SKM-1 (cell line): Measurements from ENCODE around the gene STK32C.

Source experiments
- DNase-seq: peaks from one replicate; lab custom pipeline; 2025; ENCODE audit not compliant: unreplicated experiment; lab: John Stamatoyannopoulos, UW

The STK32C gene

DNA sequence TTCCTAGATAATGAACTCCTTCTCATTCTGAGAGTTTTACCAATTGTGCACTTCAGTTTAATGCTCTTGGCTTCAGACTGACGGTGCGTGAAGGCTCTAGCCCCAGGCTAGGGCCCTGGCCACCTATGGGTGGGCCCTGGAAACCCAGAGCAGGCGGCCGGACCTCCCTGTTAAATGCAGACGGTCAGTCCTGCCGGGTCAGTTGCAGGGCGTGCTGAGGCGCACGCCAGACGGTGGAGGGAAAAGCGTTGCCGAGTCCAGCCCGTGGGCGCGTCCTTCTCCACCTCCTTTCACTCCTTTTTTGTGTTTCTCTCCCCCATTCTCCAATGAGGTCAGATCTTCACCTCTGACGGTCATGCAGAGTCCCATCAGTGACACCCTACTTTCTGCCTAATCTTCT lies 118.7 kb downstream of the STK32C start:
- no peak for DNase-seq

DNA sequence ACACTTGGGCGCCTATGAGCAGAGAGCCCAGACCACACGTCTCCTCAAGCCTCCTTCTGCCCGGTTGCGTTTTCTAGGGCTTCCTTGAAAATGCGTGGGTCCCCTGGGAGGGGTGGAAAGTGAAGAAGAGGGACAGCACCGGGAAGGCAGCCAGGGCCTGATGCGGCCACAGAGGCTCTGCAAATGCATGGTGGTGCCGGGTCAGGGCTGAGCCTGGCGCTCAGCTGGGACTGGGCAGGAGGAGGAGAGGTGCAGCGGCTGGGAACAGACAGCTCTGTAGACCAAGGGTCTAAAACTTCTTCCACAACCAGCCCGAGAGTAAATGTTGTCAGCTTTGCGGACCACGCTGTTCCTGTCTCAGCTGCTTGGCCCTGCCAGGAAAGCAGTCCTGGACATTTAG lies 119.4 kb downstream of the STK32C start:
- DNase-seq, result no peak

DNA sequence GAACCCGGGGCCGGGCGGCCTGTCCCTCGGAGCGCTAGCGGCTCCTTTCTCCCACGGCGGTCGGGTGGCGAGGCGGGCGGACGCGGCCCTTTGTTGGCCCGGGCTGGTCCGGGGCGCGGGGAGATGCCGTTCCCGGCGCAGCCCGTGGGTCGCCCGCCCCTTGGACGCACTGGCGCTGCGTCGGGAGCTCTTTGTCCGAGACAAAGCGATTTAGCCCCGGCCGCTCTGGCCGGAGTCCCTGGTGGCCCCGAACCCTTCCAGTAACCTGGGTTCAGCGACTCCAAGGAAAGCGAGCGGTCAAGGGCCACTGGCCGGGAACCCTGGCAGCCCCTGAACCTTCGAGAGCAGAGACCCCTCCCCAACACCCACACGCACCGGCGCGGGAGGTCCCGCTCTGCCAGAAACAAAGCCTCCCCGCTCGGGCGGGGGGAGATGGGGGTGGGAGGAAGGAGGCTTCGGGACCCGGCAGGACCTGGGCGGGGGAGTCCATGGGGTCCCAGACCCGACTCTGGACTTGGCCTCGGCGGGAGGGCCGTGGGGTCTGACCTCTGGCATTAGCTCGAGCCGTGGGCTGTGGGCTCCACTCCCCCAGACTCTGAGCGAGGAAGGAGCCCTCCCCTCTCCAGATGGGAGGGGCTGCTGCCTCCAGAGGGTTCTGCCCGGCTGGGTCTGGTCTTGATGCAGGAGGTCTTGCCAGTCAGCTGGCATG lies 120.2 kb downstream of the STK32C start:
- no peak for DNase-seq

DNA sequence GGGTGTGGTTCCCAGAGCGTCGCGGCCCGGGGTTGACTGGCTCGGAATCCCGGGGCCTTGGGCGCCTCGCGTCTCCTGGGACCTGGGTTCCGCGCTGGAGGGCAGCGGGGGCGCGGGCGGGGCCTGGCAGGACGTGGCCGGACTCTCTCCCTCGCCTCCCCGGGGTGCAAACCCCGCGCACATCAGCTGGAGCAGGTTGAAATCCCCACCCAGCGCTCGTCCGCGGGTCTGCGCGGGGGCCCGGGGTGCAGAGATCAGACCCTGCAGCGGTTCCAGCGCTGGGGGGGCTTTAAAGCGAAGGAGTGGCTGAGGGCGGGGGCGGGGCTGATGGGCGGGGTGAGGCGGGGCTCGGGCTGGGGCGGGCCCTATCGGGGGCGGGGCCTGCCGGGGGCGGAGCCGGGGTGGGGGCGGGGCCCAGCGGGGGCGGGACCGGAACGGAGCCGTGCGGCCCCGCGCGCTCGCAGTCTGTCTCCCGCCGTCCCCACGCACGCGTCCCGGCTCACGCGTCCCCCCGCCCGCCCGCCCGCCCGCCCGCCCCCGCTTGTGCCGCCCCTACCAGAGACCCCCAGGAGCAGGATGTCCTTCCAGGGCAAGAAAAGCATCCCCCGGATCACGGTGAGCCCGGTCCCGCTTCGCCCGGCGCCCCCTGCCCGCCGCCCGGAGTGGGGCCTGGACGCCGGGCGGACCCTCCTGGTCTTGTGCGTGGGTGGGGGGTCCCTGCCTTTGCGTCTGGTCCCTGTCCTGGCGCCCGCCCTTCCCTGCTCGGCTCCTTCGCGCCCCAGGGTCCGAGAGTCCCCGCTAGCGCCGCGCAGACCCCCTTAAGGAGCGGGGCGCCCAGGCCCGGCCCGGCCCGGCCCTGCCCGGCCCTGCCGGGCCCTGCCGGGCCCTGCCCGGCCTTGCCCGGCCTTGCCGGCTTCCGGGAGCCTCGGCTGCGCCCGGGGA lies 121.0 kb downstream of the STK32C start, which contains the start of gene DPYSL4:
Gene DPYSL4 (plus strand): TSS at position 461 of the 942 bp plus-strand sequence. CDS start 116 bp downstream, at position 577.
- no peak for DNase-seq

DNA sequence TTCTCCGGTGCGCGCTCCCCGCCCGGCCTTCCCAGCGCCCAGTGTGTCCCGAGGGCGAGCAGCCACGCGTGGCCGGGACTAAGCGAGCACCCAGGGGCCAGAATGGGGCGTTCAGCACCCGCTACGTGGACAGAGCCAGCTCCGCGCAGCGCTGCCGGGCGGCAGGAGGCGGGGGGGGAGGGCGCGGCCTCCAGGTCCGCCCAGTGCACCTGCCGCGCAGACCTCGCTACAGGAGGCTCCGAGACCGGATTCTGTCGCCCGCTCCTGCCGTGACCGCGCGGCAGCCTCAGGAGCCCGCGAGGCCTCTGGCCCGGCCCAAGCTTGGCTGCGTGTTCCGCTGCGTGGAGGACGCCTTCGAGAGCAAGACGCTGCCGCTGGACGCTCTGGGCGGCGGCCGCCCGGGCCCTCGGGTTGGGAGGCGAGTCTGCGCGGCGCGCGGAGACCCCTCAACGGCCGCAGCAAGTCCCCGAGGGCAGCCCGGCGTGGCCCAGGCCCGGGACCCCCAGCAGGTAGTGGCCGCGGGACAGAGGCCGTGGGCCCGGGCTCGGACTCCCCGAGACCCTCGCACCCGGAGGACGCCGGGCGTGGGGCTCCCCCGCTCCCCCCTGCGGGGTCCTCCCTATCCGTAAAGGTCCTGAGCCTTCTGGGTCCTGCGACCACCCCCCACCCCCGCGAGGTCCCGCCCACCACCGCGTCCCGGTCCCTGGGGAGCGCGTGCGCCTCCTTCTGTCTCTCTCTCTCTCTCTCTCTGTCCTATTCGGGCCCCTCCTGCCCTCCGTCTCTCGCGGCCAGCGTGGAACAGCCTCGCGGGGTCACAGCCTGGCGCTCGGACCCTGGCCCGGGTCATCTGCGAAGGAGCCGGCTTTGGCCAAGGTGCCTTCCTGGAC lies 121.9 kb downstream of the STK32C start:
- DNase-seq, result no peak

DNA sequence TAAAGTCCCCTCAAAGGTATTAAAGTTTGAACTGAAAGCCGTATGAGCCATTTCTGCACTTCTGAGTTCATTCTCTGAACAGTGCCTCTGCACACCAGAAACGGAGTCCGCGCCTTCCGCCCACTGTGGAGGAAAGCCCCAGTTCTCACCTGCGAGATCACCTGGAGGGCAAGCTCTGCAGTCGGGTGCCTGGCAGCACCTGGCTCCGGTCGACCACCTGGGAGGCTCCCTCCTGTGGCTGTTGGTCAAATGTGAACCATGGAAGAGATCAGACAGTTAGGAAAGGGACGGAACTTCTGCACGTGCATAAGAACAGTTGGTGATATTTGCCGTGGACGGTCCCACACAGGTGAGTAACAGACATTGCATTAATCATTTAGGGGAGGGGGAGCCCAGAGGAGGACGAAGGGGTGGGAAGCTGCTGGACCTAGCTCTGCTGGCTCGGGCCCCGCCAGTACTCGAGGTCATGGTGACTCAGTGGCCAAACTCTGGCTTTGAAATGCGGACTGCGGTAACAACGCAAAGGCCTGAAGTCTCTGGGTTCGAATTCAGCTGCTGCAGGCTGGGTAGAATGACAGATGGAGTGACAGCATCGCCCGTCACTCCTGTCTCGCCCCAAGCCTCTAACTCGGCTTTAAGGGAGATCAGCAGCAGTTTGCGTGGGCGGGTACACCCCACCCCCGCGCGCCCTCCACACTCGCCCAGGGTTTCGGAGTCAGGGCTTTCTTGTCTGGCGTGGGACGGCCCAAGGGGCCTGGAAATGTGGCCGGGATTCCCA lies 122.7 kb downstream of the STK32C start:
- no peak for DNase-seq

DNA sequence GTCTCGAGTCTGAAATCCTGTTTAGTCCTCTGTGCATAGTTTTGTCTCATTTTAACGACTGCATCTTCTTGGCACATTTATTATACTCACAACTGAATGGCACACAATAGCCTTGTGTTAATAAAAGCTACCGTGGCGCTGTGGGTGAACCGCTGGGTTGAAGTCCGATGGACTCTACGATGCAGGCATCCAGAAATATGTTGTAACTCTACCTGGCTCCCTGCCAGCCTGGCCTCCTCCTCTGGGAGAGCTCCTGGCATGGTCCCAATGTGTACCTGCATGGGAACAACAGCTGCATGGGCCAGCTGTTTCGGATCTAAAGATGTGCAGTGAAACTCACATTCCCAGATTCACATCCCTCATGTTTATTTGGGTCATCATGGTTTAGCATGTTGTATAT lies 124.7 kb downstream of the STK32C start:
- DNase-seq, result no peak

DNA sequence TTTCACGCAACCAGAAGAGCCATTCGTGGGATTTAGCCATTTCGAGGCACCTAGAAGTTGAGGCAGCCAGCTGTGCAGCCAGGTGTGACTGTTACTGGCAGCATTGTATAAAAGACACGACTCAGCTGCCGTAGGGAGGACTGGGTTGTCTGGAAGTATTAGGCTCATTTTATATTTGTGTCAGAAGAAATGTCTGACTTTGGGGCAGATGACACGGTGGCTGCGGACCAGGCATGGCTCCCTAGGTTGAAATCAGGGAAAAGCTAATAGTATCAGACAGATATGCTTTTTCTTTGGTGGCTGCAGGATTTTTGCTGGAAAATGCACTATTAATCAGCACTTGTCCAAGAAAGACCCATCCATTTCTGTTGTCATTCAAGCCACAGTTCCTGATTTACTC lies 125.2 kb downstream of the STK32C start:
- no peak for DNase-seq

DNA sequence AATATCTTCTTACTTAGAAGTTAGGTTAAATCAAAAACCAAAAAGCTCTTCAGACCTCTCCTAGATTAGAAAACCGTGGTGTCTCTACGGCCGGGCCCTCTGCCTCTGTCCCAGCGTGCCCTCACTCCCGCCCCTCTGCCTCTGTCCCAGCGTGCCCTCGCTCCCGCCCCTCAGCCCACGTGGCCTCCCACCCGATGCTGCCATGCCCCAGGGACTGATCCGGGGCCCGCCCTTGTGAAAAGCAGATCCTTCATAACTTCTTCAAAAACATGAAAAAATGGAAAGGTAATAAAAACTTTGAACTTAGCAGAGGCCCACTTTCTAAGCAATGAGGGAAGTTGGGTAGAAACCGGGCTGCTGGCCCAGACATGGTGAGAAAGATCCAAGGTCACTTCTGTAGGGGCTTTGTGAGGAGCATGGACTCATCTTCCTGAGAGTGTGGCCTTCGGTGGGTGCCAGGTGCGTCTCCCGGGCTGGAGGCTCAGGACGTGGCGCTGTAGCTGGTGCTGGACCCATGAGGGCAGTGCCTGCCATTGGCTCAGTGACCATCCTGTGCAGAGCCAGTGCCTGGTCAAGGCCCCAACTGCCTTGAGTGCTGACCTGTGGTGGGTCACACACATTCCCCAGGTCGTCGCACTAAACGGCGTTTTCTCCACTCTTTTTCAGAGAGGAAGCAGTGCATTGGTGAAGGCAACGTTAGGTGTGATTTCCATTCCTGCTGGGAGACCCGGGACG lies 125.9 kb downstream of the STK32C start:
- no peak for DNase-seq

DNA sequence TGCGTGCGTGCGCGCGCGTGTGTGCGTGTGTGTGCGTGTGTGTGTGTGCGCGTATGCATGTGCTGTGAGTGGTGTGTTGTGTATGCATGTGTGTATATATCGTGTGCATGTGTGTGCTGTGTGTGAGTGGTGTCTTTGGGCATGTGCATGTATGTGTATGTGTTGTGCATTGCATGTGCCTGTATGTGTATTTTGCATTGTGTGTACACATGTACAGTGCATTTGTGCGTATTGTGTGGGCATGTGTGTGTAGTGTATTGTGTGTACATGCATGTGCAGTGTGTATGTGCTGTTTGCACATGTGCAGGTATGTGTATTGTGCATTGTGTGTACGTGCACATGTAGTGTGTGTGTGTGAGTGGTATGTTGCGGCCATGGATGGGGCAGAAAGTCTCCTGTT lies 127.0 kb downstream of the STK32C start:
- no peak for DNase-seq

DNA sequence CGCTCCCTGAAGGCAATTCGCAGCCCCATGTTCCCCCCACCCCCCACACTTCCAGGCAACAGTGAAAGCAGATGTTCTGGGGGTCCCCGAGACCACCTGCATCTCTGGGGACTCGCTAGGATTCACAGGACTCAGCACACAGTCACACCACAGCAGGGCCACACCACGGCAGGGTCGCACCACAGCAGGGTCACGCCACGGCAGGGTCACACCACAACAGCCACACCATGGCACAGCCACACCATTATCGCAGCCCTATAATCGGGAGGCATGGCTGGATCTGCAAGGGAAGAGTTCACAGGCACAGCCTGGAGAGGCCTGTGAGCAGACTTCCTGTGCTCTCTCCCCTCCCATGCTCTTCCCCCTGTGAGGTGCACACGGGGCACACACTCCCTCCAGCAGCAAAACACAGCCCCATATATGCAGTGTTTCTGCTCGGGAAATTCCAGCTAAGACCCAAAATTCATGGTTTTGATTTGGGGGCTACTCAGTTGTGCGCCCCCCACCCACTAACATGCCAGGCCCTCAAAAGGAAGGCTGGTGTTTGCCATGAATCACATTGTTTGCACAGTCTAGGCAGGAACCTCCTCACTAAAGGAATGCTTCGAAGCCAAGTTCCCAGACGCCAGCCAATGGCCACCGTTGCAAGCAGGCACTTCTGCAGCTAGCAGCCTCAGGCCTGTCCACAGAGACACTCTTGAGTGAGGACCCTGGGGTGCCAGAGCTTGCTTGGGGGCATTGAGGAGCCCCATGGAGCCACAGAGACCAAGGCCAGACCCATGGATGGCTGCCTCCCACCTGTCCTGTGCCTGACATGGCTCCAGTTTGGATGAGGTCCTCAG lies 128.0 kb downstream of the STK32C start:
- no peak for DNase-seq

DNA sequence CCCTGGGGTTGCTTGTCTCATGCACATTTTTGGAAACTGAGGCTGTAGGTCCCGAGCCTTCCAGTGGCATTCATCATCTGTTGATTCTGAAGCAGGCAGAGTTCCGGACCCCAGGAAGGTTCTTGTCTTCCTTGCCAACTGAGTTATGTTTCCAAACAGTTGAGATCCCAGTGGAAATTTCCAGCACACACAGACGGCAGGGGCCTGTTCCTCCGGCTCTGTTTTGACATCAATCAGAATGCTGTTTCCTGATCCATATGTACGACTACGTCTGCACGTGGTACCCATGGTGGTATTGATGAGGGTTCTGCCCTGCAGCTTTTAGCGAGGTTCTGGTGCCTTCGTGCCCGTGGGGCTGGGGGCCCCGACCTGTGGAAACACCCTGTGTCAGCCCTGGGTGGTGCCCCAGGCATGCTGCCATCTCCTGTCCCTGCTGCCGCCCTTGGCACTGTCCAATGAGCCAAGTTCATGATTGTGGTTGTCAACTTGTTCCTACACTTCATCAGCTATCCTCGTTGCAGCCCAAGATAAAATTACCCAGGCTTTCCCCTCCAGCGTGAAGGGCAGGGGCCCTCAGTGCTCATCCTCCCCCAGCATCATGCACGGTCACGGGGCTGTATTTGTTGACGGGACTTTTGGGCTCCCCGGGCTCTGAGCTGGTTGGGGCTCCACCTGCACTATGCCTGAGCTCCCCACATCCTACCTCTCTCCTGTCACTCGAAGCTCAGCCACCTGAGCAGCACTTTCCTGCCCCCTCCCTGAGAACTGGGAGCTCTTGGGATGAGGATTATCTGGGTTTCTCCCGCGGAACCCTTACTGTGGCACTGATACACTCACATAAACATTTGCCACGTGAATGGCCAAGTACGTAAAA lies 128.8 kb downstream of the STK32C start:
- DNase-seq, result no peak

DNA sequence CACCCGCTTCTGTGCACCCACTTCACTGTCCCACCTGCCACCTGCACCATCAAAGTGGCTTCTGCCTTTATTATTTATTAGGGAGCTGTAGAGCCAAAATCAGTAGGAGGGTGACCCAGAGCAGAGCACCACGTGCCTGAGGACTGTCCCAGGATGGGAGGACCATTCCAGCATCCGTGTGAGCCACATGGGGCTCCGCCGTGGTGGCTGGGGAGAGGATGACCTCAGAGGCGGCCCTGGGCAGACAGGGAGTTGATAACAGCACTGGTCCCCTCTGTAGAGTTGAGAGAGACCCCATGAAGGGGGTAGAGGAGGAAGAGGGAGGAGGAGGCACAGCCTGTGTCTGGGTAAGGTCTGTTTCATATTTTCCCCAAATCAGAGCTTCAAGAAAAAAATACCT lies 129.7 kb downstream of the STK32C start:
- DNase-seq, result no peak

DNA sequence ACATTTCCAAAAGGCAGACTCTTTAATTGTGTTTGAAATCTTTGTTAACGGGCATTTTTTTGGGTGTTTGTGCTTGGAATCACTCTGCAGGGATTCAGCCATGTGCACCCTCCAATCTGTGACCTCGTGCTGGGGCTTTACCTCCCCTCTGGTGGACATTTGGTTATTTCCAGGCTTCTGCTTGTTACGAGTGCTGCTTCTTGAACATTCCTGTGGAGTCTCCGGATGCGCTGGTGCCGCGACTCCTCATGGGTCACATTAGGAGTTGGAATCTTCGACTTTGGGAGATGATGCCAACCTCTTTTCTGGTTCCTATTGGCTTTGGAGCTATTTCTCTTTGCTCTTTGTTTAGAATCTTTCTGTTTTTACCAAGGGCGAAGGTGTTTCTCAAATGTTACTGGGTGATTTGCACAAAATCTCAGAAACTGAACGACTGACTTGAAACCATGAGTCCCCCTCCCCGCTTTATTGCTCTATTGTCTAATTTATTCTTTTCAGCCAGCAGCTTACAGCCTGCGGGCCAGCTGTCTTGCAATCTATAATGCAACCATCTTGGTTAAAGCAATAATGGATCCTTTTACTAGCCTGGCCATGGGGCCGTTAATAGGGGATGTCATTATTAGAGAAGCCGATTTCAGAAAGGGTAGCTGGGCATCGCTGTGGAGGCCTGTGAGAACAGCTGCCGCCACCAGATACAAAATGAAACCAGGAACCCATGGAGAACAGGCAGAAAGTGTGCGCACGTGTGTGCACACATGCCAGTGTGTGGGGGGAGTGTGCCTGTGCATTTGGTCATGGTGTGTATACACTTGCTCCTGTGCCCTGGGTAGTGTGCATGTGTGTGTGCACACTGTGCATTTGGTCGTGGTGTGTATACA lies 130.9 kb downstream of the STK32C start:
- no peak for DNase-seq

DNA sequence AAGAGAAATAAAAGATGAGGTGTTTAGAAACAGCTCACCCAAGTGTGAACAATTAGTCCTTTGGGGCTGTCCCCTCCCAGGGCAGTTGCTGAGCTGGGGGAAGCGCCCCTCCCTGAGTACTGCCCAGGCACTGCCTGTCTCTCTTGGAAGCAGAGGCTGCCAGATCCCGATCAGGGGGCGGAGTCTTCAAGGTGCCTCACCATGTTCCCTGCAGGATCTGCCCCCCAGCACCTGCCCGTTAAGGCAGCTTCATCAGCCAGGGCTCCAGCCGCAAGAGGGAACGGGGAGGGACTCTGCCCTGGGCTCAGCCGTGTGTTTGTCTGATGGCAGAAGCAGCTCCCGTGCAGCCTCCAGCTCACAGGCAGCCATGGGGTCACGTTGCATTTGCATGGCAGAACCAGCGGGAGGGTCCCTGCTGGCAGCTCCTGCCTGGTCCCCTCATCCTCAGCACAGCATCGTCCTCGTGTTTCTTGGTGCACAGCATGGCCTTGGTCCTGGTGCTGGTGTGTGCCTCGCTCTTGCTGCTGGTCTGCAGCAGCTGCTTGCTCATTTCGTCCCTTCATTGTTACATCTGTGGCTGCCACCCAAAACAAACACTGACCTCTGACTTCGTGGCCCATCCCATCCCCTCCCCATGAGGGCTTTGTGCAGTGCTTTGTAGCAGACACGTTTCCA lies 131.7 kb downstream of the STK32C start:
- no peak for DNase-seq

DNA sequence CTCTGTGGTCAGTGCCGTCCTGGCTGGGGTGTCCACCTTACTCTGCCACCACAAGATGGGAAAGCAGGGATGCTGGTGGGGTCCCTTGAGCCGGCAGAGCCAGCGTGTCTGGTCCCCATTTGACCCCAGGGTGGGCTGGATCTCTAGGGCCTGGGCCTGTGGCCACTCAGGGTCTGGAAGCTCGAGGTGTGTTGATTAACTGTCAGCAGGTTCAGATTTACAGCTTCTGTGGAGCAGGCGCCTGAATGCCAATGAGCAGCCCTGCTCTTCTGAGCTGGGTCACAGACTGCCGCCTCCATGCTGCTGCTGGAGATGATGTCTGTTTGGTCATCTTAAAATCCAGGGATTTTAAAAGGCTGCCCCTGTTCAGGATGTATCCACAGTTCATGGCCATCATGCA lies 132.3 kb downstream of the STK32C start:
- DNase-seq, result no peak
